ENCODE measurements around the gene SAMD4B. TPM values are rescaled to one million over a fixed set of nuclear protein-coding genes. Genes with fewer than 3 reads are reported as not detected.

SAMD4B gene
- total and polyA plus RNA-seq, 9 of the 15 experiments (the other 6 are each of a cell fraction or from before 2014, with no cell fraction given): 3.4 to 90.5 (median 38.0) TPM

- ATAC-seq (no peak), FAIRE-seq (no peak), DNase-seq (ENCODE audit: extremely low read depth in 1 of 4, low spot score in 3 of 4) (no peak)
- H3K9me3 ChIP-seq (replicated peaks; ENCODE audit: control insufficient read depth, insufficient read depth, low read depth, low read length): no peaks in the 10 kb centered on the region
- in situ Hi-C loops (cut with MboI) (no loop called here), intact Hi-C loops (cut with micrococcal nuclease) (no loop called here)
- H3K9me1 ChIP-seq (ENCODE audit: control insufficient read depth, insufficient read depth, low read length): no peaks in the 10 kb centered on the region
- H3K4me2 ChIP-seq (ENCODE audit: insufficient read depth, low read length): no peak overlapping the region
- no peaks in the 10 kb centered on the region for H4K20me1 ChIP-seq (replicated peaks; ENCODE audit: control insufficient read depth, insufficient read depth, low read length)
- CTCF ChIA-PET (ENCODE audit: low intra/inter-chr PET ratio): no interaction called here
- no peak overlapping the region; a peak in 1 of 4 replicates for H3K9ac ChIP-seq (ENCODE audit: insufficient read depth in 1 of 2, low read depth in 2 of 2, low read length in 2 of 2)
- no peak overlapping the region for H2AFZ ChIP-seq (ENCODE audit: low read depth, low read length)
- no TSS peak for BruUV-seq (replicated peaks)
- H3K36me3 ChIP-seq (ENCODE audit: control insufficient read depth, insufficient read depth, low read length): peaks cover 84% of the 10 kb centered on the region
- TF ChIP-seq ZEB2 (IDR thresholded peaks at IDR 0.05) (no peak), MEF2D (tag; conservative IDR thresholded peaks at IDR 0.05; ENCODE audit: low read depth) (no peak), ZNF12 (CRISPR knock-in tag; IDR thresholded peaks at IDR 0.05) (no peak), STAT5B (CRISPR knock-in tag; IDR thresholded peaks at IDR 0.05) (no peak), ZNF140 (CRISPR knock-in tag; IDR thresholded peaks at IDR 0.05) (no peak), ZNF224 (CRISPR knock-in tag; IDR thresholded peaks at IDR 0.05) (no peak)
- H3K79me2 ChIP-seq (ENCODE audit: control insufficient read depth, insufficient read depth, low read length): peaks cover 19% of the 10 kb centered on the region
- no peak overlapping the region for H3K4me3 ChIP-seq
- H3K27me3 ChIP-seq (ENCODE audit: control insufficient read depth in 2 of 2, insufficient read depth in 2 of 2, low read length in 2 of 2): no peaks in the 10 kb centered on the region
- POLR2A ChIA-PET: interaction anchor here (0.8 to 2.3 kb wide), 5 partner anchors 8 to 75 kb away, joined by 3 to 10 read pairs (median 3); no protein-coding TSS in a partner anchor
- 80% methylated on average over 6 of the region's 6 CpGs for WGBS (ENCODE audit: insufficient coverage, low coverage, missing lambda C conversion rate)
- no peak overlapping the region for H3K27ac ChIP-seq (ENCODE audit: extremely low read depth, low read depth, low read length)
- no peaks in the 10 kb centered on the region; a peak in 1 of 5 replicates for H3K4me1 ChIP-seq (replicated peaks in 1 of 2; ENCODE audit: control insufficient read depth in 2 of 2, insufficient read depth in 2 of 2, low read length in 2 of 2)
Measured at GRCh38 chr19:39362682-39363657, 20.7 kb downstream of the SAMD4B start.

Data from K562 (cell line).